HuH-7 (cell line): ENCODE data around the gene PTPRK.
"Not testable (repeated sequence)": the region's sequence is repeated elsewhere in the genome, so short reads cannot be mapped to it uniquely, and the experiment has no call there.

ENCODE experiments used
- DNase-seq: peaks from one replicate; pipeline ENCODE4 v3.0.0; 2011; ENCODE audit warnings: low spot score

The PTPRK gene

DNA sequence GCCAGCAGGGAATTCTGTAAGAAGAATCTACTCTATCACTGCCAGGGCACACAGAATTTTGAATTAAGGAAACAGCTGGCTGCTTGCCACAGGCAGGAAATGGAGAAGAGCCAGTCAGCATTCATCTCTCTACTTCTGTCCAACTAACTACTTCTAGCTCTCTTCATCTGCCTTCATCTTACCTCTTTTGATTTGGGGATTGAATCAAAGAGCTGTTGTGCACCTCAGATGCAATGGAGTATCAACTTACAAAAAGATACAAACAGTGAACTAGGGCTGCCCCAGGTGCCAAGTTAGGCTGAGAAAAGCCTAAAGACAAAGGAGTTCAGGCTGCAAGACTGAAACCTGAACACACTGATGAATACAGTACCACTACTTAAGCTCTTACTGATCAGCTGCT lies 82.0 kb downstream of the PTPRK start:
- DNase-seq = no peak

DNA sequence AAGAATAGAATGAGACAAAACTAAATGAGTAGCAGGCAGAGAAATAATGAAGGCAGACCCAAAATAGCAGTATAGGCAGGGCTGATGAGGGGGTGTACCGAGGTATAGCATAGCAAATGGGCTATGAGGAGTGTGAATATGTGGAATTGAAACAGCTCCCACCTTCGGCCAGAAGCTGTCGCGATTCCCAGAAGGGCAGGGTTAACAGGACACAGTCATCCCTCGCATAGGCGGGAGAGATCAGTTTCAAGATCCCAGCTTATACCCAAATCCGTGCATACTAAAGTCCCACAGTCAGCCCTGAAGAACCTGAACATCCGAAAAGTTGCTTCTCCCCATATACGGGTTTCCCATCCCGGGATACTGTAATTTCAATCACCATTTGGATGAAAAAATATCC lies 82.7 kb downstream of the PTPRK start:
- no peak for DNase-seq

DNA sequence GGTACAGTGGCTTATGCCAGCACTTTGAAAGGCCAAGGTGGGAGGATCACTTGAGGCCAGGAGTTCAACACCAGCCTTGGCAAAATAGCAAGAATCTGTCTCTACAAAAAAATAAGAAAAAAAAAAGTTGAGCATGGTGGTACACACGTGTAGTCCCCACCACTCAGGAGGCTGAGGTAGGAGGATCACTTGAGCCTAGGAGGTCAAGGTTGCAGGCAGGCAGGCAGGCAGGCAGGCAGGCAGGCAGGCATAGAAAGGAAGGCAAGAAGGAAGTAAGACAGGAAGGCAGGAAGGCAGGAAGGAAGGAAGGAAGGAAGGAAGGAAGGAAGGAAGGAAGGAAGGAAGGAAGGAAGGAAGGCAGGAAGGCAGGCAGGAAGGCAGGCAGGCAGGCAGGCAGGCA lies 85.6 kb downstream of the PTPRK start:
- DNase-seq = not testable (repeated sequence)

DNA sequence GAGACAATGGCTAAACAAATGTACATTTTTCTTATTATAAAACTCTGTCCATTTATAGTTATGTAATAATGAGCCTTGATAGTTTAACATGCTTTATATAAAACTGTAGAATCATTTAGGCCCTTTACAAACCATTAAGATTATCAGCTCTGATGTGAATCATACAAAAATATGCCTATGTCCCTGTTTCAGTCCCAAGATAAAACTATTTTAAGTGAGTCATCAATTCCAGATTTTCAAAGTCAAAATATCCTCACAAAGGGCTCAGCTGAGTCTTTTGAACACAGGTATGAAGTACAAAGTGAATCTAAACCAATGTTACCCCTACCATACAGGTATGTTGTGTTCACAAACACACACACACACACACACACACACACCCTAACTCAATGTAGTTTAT lies 88.0 kb downstream of the PTPRK start:
- no peak for DNase-seq

DNA sequence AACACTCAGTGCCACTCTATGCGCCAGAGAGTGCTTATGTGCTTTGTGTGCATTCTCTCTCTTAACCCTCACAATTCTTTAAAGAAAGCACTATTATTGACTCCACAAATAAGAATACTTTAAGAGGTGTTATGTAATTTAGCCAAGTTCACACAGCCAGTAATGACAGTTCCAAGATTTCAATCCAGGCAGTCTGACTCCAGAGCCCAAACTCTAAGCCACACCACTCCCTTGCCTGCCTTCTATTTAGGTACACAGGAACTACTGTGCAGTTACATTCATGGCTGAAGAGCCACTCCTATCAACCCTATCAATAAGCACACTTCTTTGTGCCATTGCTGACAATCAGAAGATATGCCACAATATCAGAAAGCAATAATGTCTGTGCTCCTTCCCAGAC lies 93.3 kb downstream of the PTPRK start:
- no peak for DNase-seq

DNA sequence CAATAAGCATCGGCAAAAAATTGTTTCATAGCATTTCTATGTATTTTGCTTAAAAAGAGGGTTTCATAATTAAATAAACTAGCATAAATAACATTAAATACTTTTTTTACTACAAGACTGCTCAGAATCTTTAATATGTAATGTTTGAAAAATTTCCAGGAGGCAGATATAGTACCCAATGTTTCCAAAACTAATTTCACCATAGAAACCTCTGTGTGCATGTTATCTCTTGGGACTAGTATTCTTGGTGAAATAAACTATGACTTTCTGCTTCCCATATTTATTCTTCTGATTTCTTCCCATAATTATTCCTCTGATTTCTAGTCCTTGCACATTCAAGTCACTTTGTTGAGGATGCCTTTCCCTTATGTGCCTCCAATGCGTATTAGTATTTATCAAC lies 94.5 kb downstream of the PTPRK start:
- DNase-seq = no peak

DNA sequence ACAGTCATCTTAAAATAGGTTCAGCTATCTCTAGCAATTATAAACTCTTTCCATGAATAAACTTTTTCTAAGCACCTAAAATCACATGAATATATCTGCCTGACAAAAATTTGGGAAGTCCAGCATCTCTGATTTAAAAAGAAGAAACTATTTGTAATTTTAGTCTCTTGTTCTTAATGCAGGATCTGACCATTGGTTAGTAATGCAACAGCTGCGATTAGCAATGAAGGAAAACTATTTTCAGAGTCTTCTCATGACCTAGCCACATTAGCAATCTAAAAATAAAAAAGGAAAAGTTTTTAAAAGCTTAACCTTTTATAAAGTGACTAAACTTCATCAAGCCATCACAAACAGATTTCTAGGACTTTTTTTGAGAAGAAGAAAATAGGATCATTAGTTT lies 97.5 kb downstream of the PTPRK start:
- DNase-seq = no peak

DNA sequence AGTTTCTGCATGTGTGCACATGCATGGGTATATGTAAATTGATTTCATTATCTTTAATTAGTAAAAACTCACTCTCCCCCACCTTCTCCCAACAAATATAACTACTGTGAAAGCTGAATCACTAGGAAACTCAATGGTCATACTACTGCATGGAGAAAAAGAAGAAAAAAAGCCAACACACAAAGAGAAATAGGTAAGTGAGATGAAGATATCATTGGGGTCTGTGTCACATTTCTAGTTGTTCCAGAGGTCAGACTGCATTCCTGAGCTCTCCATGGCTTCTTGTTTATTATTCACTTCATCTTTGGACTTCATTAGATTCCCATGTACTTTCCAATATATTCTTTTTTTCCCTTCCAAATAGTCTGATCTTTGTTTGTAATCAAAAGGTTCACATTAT lies 98.2 kb downstream of the PTPRK start:
- DNase-seq = no peak

DNA sequence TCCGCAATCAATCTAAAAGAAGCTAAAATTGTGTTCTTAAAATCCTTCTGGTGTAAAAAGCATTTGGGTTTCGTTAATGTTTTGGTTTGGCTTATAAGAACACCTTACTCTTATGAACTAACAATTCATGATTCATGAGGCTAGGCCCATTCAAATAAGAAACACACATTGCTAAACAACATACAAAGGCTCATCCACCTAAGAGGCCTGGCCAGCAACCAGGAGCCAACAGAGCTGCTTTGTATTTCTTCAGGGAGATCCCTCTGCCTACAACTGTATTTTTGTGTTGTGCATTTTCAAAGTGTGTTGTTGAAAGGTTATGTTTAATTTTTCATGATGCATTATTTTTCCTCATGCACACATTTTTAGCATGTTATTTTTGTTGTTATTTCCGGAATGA lies 98.6 kb downstream of the PTPRK start:
- no peak for DNase-seq

DNA sequence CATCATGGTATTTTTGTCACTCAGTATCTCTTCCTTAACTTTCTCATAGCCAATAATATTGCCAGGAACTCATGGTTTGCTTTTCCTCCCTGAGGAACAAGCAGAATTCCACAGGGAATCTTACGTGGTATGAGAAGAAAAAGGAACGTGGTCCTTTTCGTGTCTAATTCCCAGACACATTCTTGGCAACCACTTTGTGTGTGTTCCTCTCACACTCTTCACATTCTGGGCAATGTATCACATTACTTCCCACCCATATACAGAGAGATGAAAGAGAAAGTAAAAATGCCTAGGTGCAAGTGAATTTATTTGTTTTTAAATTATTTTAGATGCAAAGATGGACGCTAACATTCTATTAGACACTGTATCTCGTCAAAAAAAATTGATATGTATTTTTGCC lies 102.7 kb downstream of the PTPRK start:
- DNase-seq = no peak

DNA sequence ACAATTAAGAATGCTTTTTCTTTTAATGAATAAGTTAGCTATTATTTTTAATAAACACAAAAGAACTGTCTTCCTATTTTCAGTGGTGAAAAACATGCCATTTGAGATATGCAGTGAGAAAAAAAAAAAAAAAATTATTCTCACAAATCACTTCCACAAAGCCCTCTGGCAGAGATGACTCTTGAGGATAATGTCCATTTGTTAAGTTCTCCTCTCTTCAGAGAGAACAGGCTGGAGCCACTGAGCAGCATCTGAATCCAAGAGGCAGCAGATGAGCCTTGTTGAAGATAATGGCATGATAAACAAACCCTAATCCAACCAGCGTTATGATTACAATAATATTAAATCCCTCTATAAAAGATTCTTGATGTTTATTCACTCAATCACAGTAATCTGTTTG lies 105.0 kb downstream of the PTPRK start:
- no peak for DNase-seq

DNA sequence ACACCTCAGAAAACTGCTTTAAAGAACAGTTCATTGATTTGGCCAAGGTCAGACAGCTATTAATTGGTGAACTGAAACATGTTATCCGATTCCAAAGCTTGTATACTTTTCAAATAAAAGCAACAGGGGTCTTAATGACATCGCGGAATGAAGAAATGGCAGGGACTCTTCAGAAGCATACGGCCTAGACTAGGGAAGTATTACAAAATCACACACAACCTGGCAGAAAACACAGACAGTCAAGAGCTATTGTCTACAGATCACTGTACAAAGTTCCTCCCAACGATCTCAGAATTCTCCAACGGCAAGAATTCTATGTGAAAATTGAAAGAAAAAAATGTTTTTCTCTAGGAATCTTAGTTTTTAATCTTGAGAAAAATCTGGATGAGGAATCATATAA lies 105.5 kb downstream of the PTPRK start:
- DNase-seq = no peak

DNA sequence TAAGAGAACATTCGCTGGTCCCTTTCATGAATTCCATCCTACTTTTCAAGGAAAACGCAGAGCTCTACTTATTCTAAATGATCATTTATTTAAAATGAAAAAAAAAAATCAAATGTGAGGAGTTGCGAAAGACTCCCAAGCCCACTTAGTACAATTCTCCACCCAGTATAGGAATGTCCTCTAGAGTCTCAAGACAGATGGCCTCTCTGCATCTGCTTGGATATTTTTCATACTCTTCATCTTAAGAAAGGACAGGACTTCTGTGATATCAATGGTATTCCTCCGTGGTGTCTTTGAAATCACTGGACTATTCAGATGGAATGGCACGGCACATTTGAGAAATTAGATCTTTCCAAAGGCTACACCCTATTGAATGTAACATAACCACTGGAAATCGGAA lies 107.1 kb downstream of the PTPRK start:
- no peak for DNase-seq

DNA sequence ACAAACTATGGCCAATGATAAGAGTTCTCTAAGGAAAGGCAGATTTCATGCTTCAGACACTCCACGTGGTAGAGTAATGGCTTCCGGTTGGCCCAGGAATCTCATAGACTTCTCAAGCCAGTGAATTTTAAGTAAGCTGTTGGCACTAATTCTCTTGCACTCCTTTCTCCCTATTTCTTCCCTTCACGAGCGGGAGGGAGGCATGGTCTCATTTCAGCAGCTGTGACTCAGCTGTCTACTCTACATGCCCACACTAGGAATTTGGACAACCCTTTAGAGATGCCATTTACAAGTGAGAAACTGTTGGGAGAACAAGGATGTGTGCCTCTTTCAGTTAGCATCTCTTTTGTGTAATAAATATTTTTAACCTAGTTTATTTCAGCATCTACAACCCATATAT lies 107.7 kb downstream of the PTPRK start:
- DNase-seq = no peak

DNA sequence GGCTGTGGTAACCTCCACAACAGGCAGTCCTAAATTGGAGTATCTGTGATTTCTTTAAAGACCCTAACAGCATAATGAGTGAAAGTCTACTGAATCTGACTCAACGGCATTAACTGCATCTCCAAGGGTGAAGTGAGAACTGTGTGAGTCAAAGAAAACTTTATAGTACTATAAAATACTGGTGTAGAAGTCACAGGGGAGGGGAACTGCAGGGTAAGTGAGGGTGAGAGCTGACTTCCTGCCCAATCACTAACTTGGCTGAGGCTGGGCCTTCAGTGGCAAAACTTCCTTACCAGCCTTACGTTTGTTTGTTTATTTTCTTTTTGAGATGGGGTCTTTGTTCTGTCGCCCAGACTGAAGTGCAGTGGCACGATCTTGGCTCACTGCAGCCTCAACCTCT lies 109.8 kb downstream of the PTPRK start:
- no peak for DNase-seq

DNA sequence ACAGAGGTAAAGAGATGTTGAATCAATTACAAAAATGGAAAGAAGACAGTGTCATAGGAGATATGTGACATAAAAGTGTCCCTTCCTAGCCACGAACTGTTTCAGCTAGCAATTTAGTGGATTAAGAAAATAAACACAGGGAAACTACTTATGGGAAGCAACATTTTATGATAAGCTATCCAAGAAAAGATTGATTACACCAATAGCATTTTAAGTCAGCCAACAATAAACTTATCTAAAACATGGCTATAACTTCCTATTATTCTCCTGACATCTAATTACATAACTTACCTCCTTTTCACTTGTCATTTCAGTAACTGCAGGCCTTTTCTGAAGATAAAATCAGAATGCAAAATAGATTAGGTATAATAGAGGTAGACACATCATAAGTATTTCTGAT lies 111.4 kb downstream of the PTPRK start:
- DNase-seq = no peak

DNA sequence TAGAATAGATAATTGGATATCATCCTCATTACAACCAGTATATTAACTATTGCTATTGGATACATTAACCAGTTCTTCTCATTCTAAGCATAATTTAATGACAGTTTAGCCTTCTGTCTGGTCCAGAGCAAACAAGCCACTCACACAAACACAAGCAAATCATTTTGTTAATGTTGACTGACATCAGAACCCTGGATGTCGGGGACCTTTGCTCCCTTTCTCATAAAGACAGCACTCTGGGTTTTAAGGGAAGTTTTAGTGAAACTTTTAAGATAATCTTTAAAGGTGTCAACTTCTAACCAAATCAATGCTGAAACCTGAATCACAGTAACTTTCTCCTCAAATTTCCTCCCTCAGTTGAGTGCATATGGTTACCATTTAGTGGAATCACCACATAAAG lies 113.9 kb downstream of the PTPRK start:
- peak; percentile 28 for DNase-seq

DNA sequence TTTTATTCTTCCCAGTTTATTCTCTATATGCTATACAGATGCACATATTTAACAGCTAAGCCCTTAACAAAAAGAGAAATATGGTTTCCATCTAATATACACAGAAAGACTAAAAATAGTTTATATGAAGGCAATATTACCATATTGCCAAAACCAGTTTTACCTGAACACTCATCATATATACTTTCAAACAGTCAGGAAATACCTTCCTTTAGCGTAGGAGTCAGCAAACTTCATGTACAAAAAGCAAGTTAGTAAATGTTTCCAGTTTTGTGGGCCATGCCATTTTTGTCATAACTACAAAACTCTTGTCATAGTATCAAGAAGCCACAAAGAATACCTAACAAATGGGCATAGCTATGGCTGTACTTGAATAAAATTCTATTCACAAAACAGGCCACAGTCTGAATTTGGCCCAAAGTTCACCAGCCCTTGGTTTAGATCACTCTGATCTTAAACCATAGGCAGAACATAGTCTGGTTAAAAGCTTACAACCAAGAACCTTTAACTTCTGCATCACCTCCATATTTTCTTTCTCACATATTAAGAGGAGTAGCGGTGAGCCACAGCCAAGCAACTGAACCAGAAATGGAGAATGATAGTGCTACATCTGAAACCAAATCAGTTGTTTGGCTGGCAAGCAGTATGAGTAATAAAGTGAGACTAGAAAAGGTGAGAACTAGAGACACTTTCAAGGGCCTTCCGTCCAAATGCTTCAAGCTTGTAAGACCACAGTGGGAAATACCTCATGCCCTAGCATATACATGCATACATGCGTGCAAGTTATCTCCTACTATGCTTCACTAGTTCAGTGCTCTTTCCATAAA lies 116.6 kb downstream of the PTPRK start:
- DNase-seq = no peak

DNA sequence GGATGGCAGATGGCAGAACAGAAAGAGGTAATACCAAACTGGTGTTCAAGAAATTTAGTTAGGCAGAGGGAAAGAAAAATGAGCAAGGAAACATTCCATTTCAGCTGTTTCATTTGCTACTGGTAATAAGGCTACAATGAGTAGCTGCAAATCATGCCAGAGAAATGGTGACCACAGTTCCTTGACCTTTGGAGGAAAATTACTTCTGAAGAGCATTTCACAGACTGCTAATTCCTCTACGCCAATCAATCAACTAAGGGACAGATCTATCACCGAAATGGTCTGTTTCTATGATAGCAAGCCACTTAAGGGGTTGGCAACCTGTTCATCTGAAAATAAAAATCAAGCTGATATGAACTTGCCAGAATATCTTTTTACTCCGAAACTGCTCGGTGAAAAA lies 119.5 kb downstream of the PTPRK start:
- DNase-seq = no peak

DNA sequence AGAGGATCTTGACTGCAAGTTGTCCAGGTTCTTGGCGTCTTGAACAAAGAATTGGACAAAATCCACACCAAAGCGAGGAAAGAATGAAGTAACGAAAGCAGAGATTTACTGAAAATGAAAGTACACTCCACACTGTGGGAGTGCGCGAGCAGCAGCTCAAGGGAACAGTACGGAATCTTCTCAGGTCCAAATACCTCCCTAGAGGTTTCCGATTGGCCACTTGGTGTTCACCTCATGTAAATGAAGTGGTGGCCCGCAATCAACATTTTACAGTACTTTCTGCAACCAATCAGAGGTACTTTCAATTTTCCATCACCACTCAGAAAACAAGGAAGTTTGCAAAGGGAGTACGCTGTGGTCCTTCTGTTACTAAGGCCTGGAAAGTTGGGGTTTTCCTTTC lies 122.4 kb downstream of the PTPRK start:
- no peak for DNase-seq

DNA sequence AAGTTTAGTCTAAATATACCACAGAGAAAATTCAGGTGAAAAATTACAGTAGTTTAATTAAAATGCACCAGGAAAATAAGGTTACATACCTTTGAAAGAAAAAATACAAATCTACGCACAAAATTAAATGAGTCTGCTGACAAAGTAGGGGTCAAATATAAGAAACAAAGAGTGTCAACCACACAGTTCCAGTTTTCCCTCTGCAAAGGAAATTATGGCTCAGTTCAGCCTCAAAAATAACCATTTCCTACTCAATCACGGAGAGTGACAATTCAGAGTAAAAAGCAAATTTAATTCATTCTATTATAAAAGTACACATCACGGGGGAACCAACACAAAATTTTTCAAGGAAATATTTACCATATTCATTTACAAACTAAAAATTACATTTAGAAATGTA lies 124.8 kb downstream of the PTPRK start:
- DNase-seq = no peak

DNA sequence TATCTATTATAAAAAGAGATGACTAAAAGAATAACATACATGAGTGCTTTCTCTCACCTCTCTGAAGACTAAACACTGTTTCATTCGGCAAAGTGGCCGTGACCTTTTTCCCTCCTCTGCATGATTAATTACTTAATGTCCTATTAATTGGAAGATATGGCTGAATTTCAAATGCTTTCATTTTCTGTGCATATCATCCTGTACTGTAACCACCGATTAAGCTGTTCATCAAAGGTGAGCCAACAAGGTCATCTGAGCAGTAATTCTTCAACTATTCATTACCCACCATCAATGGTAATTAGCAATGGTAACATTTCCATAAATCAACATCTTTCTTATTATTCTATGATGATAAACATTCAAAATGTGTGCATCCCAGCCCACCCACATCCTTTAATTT lies 125.2 kb downstream of the PTPRK start:
- no peak for DNase-seq

DNA sequence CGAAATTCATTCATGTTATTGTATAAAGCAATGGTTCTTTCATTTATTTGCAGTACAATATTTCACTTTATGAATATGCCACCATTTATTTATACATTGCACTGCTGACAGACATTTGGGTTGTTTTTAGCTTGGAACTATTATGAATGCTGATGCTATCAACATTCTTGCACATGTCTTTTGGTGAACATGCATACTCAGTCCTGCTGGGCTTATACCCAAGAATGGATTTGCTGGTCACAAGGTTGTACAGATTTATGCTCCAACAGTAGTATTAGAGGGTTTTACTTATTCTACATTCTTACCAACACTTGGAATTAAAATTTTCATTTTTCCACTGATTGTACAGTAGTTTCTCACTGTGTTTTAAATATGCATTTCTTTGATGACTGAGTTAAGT lies 126.2 kb downstream of the PTPRK start:
- DNase-seq = no peak

DNA sequence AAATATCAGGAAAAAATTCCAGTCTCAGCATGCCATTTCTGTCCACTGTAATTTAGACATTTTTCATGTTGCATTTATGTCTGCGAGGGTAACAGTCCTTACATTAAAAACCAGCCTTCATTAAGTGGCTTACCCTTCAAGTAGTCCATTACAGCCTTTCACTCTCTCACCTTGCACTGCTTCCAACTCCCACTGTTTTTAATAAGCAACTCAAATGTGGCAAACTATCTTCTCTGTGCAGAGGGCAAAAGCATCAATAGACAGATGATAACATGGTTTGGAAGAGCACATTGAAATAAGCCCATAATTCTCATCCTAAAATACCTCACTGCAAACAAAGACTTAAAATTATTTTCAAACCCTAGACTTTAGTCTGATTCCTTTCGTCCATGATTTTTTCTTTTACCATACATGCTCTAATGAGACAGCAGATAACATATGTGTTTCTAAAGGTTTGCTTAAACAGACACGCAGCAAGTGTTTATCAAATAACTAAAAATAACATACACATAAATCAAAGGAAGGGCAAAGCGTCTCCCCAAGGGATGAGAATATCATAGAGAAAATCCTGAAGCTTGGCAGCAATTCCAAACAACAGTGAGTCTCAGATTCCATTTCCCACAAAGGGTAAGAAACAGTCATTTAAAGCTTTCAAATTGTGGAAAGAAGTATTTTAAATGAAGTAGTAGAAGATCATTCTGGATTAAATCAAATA lies 130.4 kb downstream of the PTPRK start:
- no peak for DNase-seq
